Osteoblast (primary cell): ENCODE results near the gene NELL2. TPM values are rescaled to one million over a fixed set of nuclear protein-coding genes. Genes with fewer than 3 reads are reported as not detected.

ENCODE experiments used
- DNase-seq: peaks from one replicate; pipeline ENCODE4 v3.0.0; 2011; ENCODE audit warnings: low spot score, mixed read lengths; ENCODE audit not compliant: insufficient read length; ENCODE audit errors: missing footprints
- H2AFZ ChIP-seq: 2 replicates; pipeline ENCODE4 v1.6.0; 2011; ENCODE audit warnings: mild to moderate bottlenecking, low read length
- H3K27ac ChIP-seq: 2 replicates; pipeline ENCODE4 v1.5.1; 2011; ENCODE audit warnings: mild to moderate bottlenecking, low read depth, low read length, moderate library complexity
- H3K27me3 ChIP-seq: 2 replicates; pipeline ENCODE4 v1.6.0; 2012; ENCODE audit warnings: mild to moderate bottlenecking, control low read depth, inconsistent platforms, low read length, moderate library complexity; ENCODE audit not compliant: insufficient read depth
- H3K36me3 ChIP-seq: 2 replicates; pipeline ENCODE4 v1.5.1; 2011; ENCODE audit warnings: mild to moderate bottlenecking, low read length, control low read depth, moderate library complexity; ENCODE audit not compliant: insufficient read depth
- H3K4me1 ChIP-seq: 2 replicates; pipeline ENCODE4 v1.5.1; 2011; ENCODE audit warnings: mild to moderate bottlenecking, low read length, control low read depth, moderate library complexity; ENCODE audit not compliant: insufficient read depth
- H3K4me2 ChIP-seq: 2 replicates; pipeline ENCODE4 v1.6.0; 2011; ENCODE audit warnings: mild to moderate bottlenecking, low read length; ENCODE audit not compliant: insufficient read depth
- H3K4me3 ChIP-seq: fragments of 200-600 bp; sonication (generic); 3 replicates; pipeline ENCODE4 v1.5.1; 2012; ENCODE audit warnings: mild to moderate bottlenecking, low read length, inconsistent platforms; ENCODE audit not compliant: insufficient read depth
- H3K79me2 ChIP-seq: 2 replicates; pipeline ENCODE4 v1.6.0; 2012; ENCODE audit warnings: mild to moderate bottlenecking, low read length, control low read depth, inconsistent platforms; ENCODE audit not compliant: insufficient read depth
- H3K9me3 ChIP-seq: 2 replicates; pipeline ENCODE4 v1.5.1; 2011; ENCODE audit warnings: low read depth, low read length, control low read depth
- H4K20me1 ChIP-seq: 2 replicates; pipeline ENCODE4 v1.6.0; 2012; ENCODE audit warnings: mild to moderate bottlenecking, low read length, control low read depth; ENCODE audit not compliant: insufficient read depth
- total RNA-seq: library from RNA; depleted of rRNA; stranded (reverse); fragments of >200 nt; gene quantifications from 2 replicates; pipeline ENCODE4 v1.2.3, GENCODE V29; 2012
- TF ChIP-seq, protein P1 (sequence below): IDR thresholded peaks from 2 replicates; pipeline ENCODE4 v1.5.1; 2011; ENCODE audit warnings: mild to moderate bottlenecking, low read depth, low read length, moderate library complexity; ENCODE audit errors: extremely low read depth

The NELL2 gene
- total RNA-seq, 1 donor, result not detected

DNA sequence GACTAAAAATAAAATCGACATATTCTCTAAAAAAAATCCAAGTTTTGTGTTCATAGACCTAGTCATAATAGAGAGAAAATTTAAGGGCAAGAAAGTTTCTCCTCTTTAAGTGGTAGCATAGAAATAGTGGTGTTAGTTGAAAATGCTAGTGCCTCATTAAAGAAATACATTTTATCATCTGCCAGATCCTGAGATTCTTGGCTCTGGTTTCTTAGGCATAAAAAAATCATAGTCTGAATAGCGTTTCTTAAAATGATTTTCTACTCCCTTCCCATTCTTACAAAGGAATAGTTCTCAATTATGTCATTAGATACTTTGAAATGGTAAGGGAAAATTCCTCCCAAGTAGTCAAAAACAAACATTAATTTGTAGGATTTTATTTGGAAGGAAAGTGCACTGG is 212.8 kb downstream of the NELL2 start:
- Histone ChIP-seq H3K27ac (no peak overlapping the region), H2AFZ (no peak overlapping the region), H4K20me1 (no peaks in the 10 kb centered on the region), H3K4me1 (no peaks in the 10 kb centered on the region), H3K36me3 (no peaks in the 10 kb centered on the region), H3K4me3 (no peak overlapping the region), H3K4me2 (no peak overlapping the region), H3K27me3 (no peaks in the 10 kb centered on the region), H3K79me2 (no peaks in the 10 kb centered on the region), H3K9me3 (no peaks in the 10 kb centered on the region)
- DNase-seq, result no peak
- TF ChIP-seq, protein P1, sequence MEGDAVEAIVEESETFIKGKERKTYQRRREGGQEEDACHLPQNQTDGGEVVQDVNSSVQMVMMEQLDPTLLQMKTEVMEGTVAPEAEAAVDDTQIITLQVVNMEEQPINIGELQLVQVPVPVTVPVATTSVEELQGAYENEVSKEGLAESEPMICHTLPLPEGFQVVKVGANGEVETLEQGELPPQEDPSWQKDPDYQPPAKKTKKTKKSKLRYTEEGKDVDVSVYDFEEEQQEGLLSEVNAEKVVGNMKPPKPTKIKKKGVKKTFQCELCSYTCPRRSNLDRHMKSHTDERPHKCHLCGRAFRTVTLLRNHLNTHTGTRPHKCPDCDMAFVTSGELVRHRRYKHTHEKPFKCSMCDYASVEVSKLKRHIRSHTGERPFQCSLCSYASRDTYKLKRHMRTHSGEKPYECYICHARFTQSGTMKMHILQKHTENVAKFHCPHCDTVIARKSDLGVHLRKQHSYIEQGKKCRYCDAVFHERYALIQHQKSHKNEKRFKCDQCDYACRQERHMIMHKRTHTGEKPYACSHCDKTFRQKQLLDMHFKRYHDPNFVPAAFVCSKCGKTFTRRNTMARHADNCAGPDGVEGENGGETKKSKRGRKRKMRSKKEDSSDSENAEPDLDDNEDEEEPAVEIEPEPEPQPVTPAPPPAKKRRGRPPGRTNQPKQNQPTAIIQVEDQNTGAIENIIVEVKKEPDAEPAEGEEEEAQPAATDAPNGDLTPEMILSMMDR, result no peak

DNA sequence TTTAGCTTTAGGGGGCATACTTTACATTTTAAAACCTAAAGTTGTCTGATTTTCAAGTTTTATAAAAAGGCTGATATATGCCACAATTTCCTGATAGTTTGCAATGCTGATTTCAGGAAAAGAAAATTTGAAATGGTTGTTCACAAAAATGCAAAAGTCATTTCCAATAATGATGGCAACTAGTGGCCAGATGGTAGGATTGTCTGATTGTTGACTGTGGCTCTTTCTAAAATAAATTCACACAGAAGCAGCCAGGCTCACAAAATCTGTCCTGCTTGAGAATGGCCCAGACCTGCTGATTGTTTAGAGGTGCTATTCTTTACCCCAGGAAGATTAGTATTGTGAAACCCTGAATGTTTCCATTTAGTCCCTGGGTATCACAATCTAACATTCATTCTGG is 220.3 kb downstream of the NELL2 start:
- no peak overlapping the region for H3K4me3 ChIP-seq
- H3K79me2 ChIP-seq, result no peaks in the 10 kb centered on the region
- no peaks in the 10 kb centered on the region for H4K20me1 ChIP-seq
- H3K9me3 ChIP-seq, result no peaks in the 10 kb centered on the region
- TF ChIP-seq, protein P1, result no peak
- DNase-seq, result no peak
- no peak overlapping the region for H3K27ac ChIP-seq
- H2AFZ ChIP-seq, result no peak overlapping the region
- no peaks in the 10 kb centered on the region for H3K36me3 ChIP-seq
- H3K27me3 ChIP-seq, result no peaks in the 10 kb centered on the region
- H3K4me1 ChIP-seq, result no peaks in the 10 kb centered on the region
- H3K4me2 ChIP-seq, result no peak overlapping the region

DNA sequence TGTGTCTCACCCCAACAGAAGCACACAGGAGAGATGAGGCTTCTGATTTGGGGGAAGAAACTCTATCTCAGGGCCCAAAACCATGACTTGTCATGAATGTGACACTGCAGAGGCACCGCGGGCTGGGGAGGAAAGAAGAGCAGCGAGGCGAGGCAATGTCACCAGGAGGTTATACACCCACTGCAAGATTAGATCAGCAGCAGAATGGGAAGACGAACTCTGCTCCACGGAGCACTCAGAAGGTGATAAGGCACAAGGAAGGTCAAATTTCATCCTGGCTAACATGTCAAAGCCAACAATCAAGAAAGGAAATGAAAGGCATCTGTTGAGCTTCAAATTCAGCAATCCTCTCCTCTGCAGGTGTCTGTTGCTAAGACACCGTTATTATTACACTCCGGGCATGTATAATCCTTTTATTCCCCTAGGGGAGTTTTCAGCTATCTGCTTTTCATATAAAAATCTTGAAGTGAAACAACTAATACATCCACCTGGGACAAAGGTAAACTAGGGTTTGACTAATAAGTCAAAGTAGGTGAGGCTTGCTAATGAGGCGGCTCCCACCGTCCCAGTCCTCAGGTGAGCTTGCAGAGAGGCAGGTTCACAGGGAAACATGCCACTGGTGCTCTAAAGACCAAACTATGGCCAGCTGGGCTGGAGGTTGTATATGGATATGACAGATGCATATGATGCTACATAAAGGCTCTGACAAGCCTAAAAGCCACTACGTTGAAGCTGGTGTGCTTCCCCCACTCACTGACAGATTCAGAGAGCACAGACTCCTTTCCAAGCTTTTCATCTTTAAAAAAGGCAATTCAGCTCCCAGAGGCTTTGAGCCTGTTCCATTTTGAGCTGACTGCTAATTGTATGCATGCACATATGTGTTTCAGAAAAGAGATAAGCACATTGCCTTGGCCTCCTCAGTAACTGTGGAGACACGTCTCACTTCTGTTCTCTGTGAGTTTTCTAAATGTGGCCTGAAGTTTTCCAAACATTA is 221.2 kb downstream of the NELL2 start:
- Histone ChIP-seq H3K4me2 (no peak overlapping the region), H3K9me3 (no peaks in the 10 kb centered on the region), H2AFZ (no peak overlapping the region), H4K20me1 (no peaks in the 10 kb centered on the region), H3K4me1 (no peaks in the 10 kb centered on the region), H3K27me3 (no peaks in the 10 kb centered on the region), H3K36me3 (no peaks in the 10 kb centered on the region), H3K27ac (no peak overlapping the region), H3K79me2 (no peaks in the 10 kb centered on the region), H3K4me3 (no peak overlapping the region)
- DNase-seq, result peak; percentile 5
- TF ChIP-seq, protein P1, result no peak

DNA sequence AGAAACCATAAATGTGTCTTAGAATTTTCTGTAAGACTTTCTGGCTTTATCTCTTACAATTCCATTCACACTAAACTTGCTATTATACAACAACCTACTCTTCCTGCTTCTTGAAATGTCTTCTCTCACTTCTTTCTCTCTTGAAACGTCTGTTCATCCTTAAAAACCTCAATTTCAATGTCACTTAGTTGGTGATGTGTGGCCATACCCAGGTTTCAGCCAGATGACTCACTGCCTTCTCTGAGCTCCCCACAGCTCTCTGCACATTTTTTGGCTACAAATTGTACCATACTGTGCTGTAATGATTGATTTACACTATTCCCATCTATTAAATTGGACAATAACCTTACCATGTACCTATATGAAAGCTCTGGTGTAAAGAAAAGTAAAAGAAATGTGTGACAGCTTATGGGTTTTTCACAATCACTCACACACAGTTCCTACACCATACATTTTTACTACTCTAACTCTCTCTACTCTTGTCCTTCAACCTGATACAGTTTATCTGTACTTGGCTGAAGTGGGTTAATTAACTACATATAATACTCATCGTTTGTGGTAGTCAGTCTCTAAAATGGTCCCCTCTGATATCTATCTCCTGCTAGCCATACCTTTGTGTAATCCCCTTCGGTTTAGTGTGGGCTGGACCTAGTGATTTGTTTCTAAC is 222.1 kb downstream of the NELL2 start:
- H3K4me2 ChIP-seq, result no peak overlapping the region
- no peak overlapping the region for H3K4me3 ChIP-seq
- H2AFZ ChIP-seq, result no peak overlapping the region
- H3K27ac ChIP-seq, result no peak overlapping the region
- no peaks in the 10 kb centered on the region for H3K9me3 ChIP-seq
- no peaks in the 10 kb centered on the region for H3K79me2 ChIP-seq
- TF ChIP-seq, protein P1, result no peak
- H3K4me1 ChIP-seq, result no peaks in the 10 kb centered on the region
- no peak for DNase-seq
- H3K27me3 ChIP-seq, result no peaks in the 10 kb centered on the region
- H3K36me3 ChIP-seq, result no peaks in the 10 kb centered on the region
- H4K20me1 ChIP-seq, result no peaks in the 10 kb centered on the region
